ENCODE data around the gene APOL6.

APOL6 gene

DNA sequence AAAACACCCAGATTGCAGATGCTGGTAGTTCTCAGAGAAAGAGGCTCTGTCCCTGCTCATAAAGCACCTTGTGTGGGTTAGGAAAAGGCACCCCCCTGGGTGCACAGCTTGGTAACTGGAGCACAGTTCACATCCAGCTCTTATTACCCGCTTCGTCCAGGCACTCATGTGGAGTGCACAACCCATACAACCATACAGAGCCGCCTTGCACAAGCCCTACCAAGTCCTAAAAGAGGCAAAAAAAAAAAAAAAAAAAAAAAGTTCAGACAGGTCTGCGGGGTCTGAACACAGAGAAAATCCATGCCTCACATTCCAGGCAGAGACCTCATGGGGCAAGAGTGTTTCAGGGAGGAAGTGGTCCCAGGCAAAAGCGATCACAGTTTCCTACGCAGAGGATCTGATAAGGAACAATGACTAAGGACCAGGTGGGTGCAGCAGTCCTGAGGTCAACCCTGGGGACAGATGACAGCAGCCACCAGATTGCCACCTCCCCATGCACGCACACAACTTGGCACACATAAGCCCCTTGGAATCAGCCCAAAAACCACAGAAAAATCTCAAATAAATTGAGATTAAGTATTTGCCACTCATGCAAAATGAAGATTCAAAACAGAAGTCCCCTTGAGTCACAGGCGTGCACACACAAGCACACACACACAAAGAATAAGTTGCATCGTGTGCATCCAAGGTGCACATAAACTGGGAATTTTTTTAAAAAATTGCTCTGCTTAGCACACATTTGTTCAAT is 43.5 kb upstream of the APOL6 start:
- TF ChIP-seq, protein P1, sequence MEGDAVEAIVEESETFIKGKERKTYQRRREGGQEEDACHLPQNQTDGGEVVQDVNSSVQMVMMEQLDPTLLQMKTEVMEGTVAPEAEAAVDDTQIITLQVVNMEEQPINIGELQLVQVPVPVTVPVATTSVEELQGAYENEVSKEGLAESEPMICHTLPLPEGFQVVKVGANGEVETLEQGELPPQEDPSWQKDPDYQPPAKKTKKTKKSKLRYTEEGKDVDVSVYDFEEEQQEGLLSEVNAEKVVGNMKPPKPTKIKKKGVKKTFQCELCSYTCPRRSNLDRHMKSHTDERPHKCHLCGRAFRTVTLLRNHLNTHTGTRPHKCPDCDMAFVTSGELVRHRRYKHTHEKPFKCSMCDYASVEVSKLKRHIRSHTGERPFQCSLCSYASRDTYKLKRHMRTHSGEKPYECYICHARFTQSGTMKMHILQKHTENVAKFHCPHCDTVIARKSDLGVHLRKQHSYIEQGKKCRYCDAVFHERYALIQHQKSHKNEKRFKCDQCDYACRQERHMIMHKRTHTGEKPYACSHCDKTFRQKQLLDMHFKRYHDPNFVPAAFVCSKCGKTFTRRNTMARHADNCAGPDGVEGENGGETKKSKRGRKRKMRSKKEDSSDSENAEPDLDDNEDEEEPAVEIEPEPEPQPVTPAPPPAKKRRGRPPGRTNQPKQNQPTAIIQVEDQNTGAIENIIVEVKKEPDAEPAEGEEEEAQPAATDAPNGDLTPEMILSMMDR (IDR thresholded peaks at IDR 0.05; ENCODE audit: low read depth, low read length, missing control alignments) = no peak
- no peak for DNase-seq (ENCODE audit: low read depth)
- no peak overlapping the region for H3K4me3 ChIP-seq (ENCODE audit: low read depth, low read length)

DNA sequence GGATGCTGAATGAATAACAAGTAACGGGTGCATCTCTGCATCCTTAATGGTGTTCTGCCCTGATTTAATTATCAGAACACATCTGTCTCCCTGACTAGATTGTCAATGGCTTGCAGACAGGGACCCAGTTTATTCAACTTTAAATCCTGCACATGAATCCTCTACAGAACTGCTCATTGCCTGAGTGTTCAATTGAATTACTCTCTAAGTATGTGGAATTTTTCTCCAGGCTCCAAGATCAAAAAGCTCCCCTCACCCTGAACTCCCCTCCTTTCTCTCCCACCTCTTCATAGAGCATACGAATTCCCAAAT is 42.9 kb upstream of the APOL6 start:
- no peak overlapping the region for H3K4me3 ChIP-seq (ENCODE audit: low read depth, low read length)
- TF ChIP-seq, protein P1 (IDR thresholded peaks at IDR 0.05; ENCODE audit: low read depth, low read length, missing control alignments) = no peak
- no peak for DNase-seq (ENCODE audit: low read depth)

DNA sequence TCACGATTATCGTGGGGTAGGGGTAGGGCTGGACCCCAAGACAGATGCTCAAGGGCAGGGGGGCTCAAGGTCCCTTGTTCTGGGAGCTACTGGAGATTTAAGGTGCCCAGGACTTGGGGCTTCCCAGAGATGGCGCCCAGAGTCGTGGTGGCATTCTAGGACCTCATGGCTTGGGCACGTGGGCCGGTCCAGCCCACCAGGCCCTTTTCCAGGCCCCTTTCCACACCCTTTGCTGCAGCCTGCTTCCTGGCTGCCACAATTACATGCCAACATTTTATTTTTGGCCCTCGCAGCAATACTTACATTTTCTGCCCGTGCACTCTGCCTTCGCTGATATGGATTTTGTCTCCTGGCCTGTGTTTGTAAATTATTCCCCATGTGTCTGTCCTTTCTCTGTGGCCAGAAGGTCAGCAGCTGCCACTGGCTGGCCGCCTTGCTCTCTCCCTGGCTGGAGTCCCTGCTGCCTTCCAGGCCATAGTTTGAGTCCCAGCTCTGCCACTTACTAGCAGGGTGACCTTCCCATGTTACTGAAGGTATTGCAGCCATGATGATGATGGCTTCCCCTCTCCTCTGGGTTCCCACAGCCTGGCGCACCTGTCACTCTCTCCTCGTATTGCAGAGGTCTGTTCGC is 42.3 kb upstream of the APOL6 start:
- no peak for DNase-seq (ENCODE audit: low read depth)
- TF ChIP-seq, protein P1 (IDR thresholded peaks at IDR 0.05; ENCODE audit: low read depth, low read length, missing control alignments) = no peak
- no peak overlapping the region for H3K4me3 ChIP-seq (ENCODE audit: low read depth, low read length)

DNA sequence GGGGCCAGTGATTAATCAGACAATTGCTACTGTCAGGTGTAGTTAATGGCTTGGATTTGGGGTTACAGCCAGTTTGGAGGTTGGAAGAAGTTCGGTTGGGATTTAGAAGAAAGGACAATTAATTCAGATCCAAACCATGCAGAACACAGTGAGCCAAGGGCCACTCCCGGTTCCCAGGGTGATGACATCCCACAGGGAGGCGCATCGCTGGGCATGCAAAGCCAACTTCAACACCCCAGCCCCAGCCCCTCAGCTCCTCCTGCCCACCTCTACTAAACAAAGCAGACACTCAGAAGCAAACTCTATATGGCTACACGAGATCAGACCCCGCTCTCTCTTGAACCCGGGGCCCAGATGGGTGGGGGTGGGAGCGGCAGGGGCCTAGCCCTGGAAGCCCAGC is 41.3 kb upstream of the APOL6 start:
- DNase-seq (ENCODE audit: low read depth) = no peak
- H3K4me3 ChIP-seq (ENCODE audit: low read depth, low read length) = no peak overlapping the region
- TF ChIP-seq, protein P1 (IDR thresholded peaks at IDR 0.05; ENCODE audit: low read depth, low read length, missing control alignments) = no peak

DNA sequence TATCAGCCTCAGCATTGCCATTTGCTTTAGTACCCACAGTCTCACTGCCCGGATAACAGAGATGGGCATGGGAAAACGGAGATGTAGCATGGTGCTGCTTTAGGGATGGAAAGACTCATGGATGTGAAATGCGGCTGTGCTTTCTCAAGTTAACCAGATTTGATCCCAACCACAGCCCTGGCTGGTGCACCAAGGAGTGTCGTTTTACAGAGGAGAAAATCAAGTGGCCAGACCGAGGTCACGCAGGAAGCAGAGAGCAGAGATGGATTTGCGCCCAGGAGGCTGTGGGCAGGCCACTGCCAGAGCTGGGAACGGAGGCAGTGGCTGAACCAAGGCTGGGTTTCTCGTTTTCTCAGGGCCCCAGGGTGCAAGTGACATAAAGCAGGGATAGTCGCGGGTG is 40.2 kb upstream of the APOL6 start:
- no peak overlapping the region for H3K4me3 ChIP-seq (ENCODE audit: low read depth, low read length)
- TF ChIP-seq, protein P1 (IDR thresholded peaks at IDR 0.05; ENCODE audit: low read depth, low read length, missing control alignments) = no peak
- DNase-seq (ENCODE audit: low read depth) = no peak

DNA sequence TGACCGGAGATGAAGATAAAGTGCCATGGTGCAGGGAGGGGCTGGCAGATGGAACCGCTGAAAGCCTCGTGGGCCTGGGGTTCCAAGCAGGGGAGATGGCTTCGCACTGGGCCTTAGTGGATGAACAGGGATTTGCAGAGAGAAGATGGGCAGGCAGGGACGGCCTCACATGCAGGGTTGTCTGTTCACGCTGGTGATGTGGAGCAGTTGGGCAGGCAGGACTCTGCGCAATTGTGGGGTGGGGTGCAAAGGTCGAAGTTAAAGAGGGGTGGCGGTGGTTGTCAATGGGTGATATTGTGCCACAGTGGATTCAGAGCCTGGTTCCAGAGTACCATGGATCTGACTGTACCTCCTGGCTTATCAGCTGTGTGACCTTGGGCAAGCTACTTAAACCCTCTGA is 39.0 kb upstream of the APOL6 start:
- TF ChIP-seq, protein P1 (IDR thresholded peaks at IDR 0.05; ENCODE audit: low read depth, low read length, missing control alignments) = no peak
- H3K4me3 ChIP-seq (ENCODE audit: low read depth, low read length) = no peak overlapping the region
- no peak for DNase-seq (ENCODE audit: low read depth)

DNA sequence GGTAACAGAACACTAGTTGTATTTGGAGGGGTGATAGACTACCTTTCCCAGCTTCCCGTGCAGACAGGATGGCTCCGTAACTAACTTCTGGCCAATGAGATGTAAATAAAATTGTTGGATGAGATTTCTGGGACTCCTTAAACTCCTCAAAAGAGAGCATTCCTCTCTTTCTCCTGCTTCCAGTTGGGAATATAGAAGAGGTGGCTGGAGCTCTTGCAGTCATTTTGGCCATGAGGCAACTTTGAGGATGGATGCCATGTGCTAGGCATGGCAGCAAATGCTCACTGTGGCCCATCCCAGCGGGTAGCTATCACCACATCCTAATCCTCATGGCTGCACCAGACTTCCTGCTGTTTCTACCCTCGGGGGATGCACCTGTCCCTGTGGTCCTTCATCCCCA is 38.5 kb upstream of the APOL6 start:
- DNase-seq (ENCODE audit: low read depth) = no peak
- H3K4me3 ChIP-seq (ENCODE audit: low read depth, low read length) = no peak overlapping the region
- TF ChIP-seq, protein P1 (IDR thresholded peaks at IDR 0.05; ENCODE audit: low read depth, low read length, missing control alignments) = no peak
